A673 (cell line): Measurements from ENCODE around the gene EVX2. TPM values are rescaled to one million over a fixed set of nuclear protein-coding genes. Genes with fewer than 3 reads are reported as not detected.

Experiments
- BruUV-seq: library from RNA; stranded (reverse); fragments of 400-500 nt; replicated peaks from 2 replicates; lab custom pipeline; 2021; lab: Mats Ljungman, UMichigan
- CTCF ChIA-PET: fragments of 300-600 bp; sonication (Branson Sonifier 250); formaldehyde crosslinking; loops from one replicate; lab custom pipeline; 2022; ENCODE audit warnings: antibody characterized with exemption; lab: Charles Lee
- POLR2A ChIA-PET: fragments of 300-600 bp; sonication (Branson Sonifier 250); formaldehyde crosslinking; loops from one replicate; lab custom pipeline; 2022; ENCODE audit warnings: antibody characterized with exemption; ENCODE audit not compliant: low non-redundant PET; lab: Charles Lee
- DNase-seq: peaks from one replicate; pipeline ENCODE4 v3.0.0-alpha.2; 2015; ENCODE audit warnings: low spot score
- H3K27ac ChIP-seq: fragments of 200-600 bp; sonication (generic); 2 replicates; pipeline ENCODE4 v1.5.1; 2016; ENCODE audit warnings: mixed run types, low read depth, mild to moderate bottlenecking, mixed read lengths, antibody characterized with exemption, low read length; ENCODE audit not compliant: poor library complexity, severe bottlenecking
- H3K27me3 ChIP-seq: fragments of 200-600 bp; sonication (generic); replicated peaks from 2 replicates; pipeline ENCODE4 v1.6.1; 2017; ENCODE audit warnings: mixed run types, low read depth, mild to moderate bottlenecking, mixed read lengths, antibody characterized with exemption, low read length; ENCODE audit not compliant: insufficient read depth, poor library complexity
- H3K36me3 ChIP-seq: fragments of 200-600 bp; sonication (generic); 2 replicates; pipeline ENCODE4 v1.6.1; 2016; ENCODE audit warnings: mixed run types, mild to moderate bottlenecking, mixed read lengths, antibody characterized with exemption, low read length; ENCODE audit not compliant: insufficient read depth, poor library complexity, severe bottlenecking
- H3K4me1 ChIP-seq: fragments of 200-600 bp; sonication (generic); 2 replicates; pipeline ENCODE4 v1.6.1; 2017; ENCODE audit warnings: mixed run types, mild to moderate bottlenecking, mixed read lengths, antibody characterized with exemption, low read length; ENCODE audit not compliant: insufficient read depth, poor library complexity, severe bottlenecking
- H3K4me3 ChIP-seq: fragments of 200-600 bp; sonication (generic); 2 replicates; pipeline ENCODE4 v1.5.1; 2016; ENCODE audit warnings: low read depth, mixed run types, mild to moderate bottlenecking, mixed read lengths, low read length; ENCODE audit not compliant: poor library complexity, severe bottlenecking
- H3K9me3 ChIP-seq: fragments of 200-600 bp; sonication (generic); 2 replicates; pipeline ENCODE4 v1.6.1; 2016; ENCODE audit warnings: mixed run types, low read depth, mild to moderate bottlenecking, mixed read lengths, antibody characterized with exemption, low read length; ENCODE audit not compliant: poor library complexity, severe bottlenecking
- CTCF ChIP-seq: fragments of 300-800, 200-600 bp; sonication (generic); conservative IDR thresholded peaks from 2 replicates; pipeline ENCODE4 v1.5.1; 2017; ENCODE audit warnings: low read depth, mild to moderate bottlenecking, antibody characterized with exemption, low read length, moderate library complexity, mixed read lengths
- EZH2 ChIP-seq: fragments of 200-600 bp; sonication (generic); IDR thresholded peaks from 2 replicates; pipeline ENCODE4 v1.6.1; 2017; ENCODE audit warnings: borderline replicate concordance, low read depth, mild to moderate bottlenecking, mixed read lengths, antibody characterized with exemption, low read length; ENCODE audit not compliant: poor library complexity, severe bottlenecking
- intact Hi-C: fragments of 100-400 bp; cut with micrococcal nuclease; formaldehyde crosslinking; loops from one replicate; pipeline ENCODE4 v1.10.0; 2022; ENCODE audit not compliant: unreplicated experiment
- total RNA-seq: library from RNA; stranded (reverse); gene quantifications from 2 replicates; pipeline ENCODE4 v1.2.3, GENCODE V29; 2021

The EVX2 gene
- total RNA-seq, 1 experiment from 2014 or later = 0.41 TPM

DNA sequence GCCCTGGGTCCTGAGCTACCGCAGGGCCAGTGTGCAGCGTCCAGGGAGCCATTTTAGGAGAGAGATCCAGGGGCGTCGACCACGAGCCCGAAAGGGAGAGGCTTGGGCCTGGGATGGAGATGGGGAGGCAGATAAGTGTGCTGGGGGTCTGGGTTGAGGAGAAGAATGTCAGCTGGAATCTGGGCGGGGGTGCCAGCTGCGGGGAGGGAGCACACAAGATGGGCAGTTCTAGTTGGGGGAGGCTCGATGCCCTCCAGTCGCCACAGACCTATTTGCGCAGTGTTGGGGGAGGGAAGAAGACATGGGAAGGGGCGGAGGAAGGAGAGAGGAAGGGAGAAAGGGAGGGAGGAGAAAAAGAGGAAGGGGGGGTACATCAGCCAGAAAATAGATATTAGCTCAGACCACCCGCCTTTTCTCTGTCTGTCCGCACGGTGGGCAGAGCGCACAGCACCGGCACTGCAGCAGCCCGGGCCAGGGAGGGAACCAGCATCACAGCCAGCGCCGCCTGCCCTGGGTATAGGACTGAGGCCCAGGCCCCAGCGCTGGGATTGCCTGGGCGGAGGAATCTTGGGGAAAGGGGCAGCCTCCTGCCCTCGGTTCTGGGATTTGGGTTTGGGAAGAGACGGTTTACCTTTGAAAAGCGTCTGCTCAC, 21.4 kb upstream of the EVX2 start:
- BruUV-seq = no TSS peak
- Histone ChIP-seq H3K9me3 (no peaks in the 10 kb centered on the region), H3K27ac (peak overlapping the region; percentile 94), H3K4me1 (peaks cover 29% of the 10 kb centered on the region), H3K4me3 (peak overlapping the region; percentile 73), H3K36me3 (peaks cover 15% of the 10 kb centered on the region), H3K27me3 (no peaks in the 10 kb centered on the region)
- intact Hi-C loops = no loop called here
- no peak for TF ChIP-seq EZH2
- CTCF ChIA-PET = interaction anchor here (0.6 to 1.0 kb wide), 2 partner anchors 8 to 547 kb away, joined by 3 to 4 read pairs; no protein-coding TSS in a partner anchor
- POLR2A ChIA-PET = interaction anchor here (0.5 to 1.0 kb wide), 2 partner anchors 551 to 1141 kb away, joined by 3 to 17 read pairs; no protein-coding TSS in a partner anchor
- peak; percentile 86 for DNase-seq

- H3K36me3 ChIP-seq = peaks cover 7% of the 10 kb centered on the region
- no peaks in the 10 kb centered on the region for H3K27me3 ChIP-seq
Measured at GRCh38 chr2:176104316-176105077, 20.7 kb upstream of the EVX2 start.

DNA sequence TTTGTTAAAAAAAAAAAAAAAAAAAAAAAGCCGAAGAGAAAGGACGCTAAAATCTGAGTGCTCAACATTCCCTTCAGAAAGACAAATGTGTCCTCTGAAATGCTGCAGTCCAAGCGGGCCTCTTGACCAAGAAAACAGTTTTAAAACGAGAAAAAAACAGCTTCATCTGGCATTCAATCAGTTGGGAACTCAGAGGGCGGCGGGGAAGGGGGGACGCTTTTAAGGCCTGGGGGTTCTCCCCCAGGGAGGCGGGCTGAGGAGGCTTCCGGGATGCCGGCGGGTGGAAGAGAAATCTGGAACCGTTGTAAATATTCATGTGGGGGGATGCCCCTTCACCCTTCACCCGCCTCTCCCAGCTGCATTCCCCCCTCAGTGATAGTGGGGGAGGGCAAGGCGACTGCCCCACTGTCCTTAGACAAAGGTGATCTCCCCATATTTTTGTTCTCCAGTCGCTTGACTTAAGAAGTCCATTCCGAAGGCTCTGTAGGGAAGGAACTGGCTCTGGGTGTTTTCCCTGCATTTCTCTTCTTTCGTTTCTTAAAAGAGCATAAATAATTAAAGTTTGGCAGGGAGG, 20.1 kb upstream of the EVX2 start:
- CTCF ChIA-PET = interaction anchor here (0.7 kb wide), 2 partner anchors 774 to 988 kb away, joined by 3 to 8 read pairs; no protein-coding TSS in a partner anchor
- intact Hi-C loops = no loop called here
- Histone ChIP-seq H3K36me3 (peaks cover under 1% of the 10 kb centered on the region), H3K27ac (peak overlapping the region; percentile 94), H3K9me3 (no peaks in the 10 kb centered on the region), H3K27me3 (no peaks in the 10 kb centered on the region), H3K4me3 (peak overlapping the region; percentile 73), H3K4me1 (peaks cover 29% of the 10 kb centered on the region)
- no peak for TF ChIP-seq EZH2
- TF ChIP-seq CTCF = no peak
- no TSS peak for BruUV-seq
- peak; percentile 75 for DNase-seq
- POLR2A ChIA-PET = no interaction called here

More at GRCh38 chr2:176104316-176105077, 20.7 kb upstream of the EVX2 start:
- peak; percentile 84 for DNase-seq
- Histone ChIP-seq H3K4me3 (peak overlapping the region; percentile 73), H3K27ac (peak overlapping the region; percentile 94), H3K4me1 (peaks cover 29% of the 10 kb centered on the region), H3K9me3 (no peaks in the 10 kb centered on the region)
- BruUV-seq = no TSS peak
- intact Hi-C loops = no loop called here
- peak; percentile 23; the same call in 1 of the 2 replicates for TF ChIP-seq CTCF
- TF ChIP-seq EZH2 = no peak
- ChIA-PET POLR2A (interaction anchor here (0.5 to 1.0 kb wide), 2 partner anchors 552 to 1142 kb away, joined by 3 to 17 read pairs; no protein-coding TSS in a partner anchor), CTCF (interaction anchor here (0.6 to 1.0 kb wide), 5 partner anchors 7 to 987 kb away, joined by 3 to 8 read pairs (median 4); no protein-coding TSS in a partner anchor)
